ENCODE measurements around the gene B3GNT7.
A peak's percentile ranks its signal among the peaks of the same experiment; 100 is the strongest.
"Not testable (repeated sequence)": the region's sequence is repeated elsewhere in the genome, so short reads cannot be mapped to it uniquely, and the experiment has no call there.

Gene B3GNT7

GRCh38 chr2:231405601-231406367 lies 10.3 kb downstream of the B3GNT7 start:
- not testable (repeated sequence) for H3K27me3 ChIP-seq (ENCODE audit: insufficient read depth, low read length); H3K79me2 ChIP-seq (ENCODE audit: insufficient read depth, low read length); H3K4me1 ChIP-seq (ENCODE audit: insufficient read depth, low read length, severe bottlenecking); H4K20me1 ChIP-seq (ENCODE audit: insufficient read depth, low read length); H3K9me2 ChIP-seq (ENCODE audit: low read depth, low read length); H3K9me3 ChIP-seq (ENCODE audit: low read length); H3F3A ChIP-seq (ENCODE audit: insufficient read depth, low read length); H3K9ac ChIP-seq (ENCODE audit: low read length); H3K4me3 ChIP-seq (ENCODE audit: low read depth, low read length, poor library complexity, severe bottlenecking); H3K36me3 ChIP-seq (ENCODE audit: insufficient read depth, low read length); H2AFZ ChIP-seq (ENCODE audit: low read length); H3K4me2 ChIP-seq (ENCODE audit: low read length); H3K27ac ChIP-seq (ENCODE audit: low read depth, low read length, poor library complexity, severe bottlenecking)
- TF ChIP-seq, protein P1, sequence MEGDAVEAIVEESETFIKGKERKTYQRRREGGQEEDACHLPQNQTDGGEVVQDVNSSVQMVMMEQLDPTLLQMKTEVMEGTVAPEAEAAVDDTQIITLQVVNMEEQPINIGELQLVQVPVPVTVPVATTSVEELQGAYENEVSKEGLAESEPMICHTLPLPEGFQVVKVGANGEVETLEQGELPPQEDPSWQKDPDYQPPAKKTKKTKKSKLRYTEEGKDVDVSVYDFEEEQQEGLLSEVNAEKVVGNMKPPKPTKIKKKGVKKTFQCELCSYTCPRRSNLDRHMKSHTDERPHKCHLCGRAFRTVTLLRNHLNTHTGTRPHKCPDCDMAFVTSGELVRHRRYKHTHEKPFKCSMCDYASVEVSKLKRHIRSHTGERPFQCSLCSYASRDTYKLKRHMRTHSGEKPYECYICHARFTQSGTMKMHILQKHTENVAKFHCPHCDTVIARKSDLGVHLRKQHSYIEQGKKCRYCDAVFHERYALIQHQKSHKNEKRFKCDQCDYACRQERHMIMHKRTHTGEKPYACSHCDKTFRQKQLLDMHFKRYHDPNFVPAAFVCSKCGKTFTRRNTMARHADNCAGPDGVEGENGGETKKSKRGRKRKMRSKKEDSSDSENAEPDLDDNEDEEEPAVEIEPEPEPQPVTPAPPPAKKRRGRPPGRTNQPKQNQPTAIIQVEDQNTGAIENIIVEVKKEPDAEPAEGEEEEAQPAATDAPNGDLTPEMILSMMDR (IDR thresholded peaks at IDR 0.05; ENCODE audit: low read length), result peak; percentile 34; the same call in 1 of the 2 replicates

GRCh38 chr2:231407686-231408085 lies 12.2 kb downstream of the B3GNT7 start:
- Histone ChIP-seq H3K4me1 (ENCODE audit: insufficient read depth, low read length, severe bottlenecking) (peaks cover 12% of the 10 kb centered on the region), H3K36me3 (ENCODE audit: insufficient read depth, low read length) (peaks cover 13% of the 10 kb centered on the region; the same call in 1 of the 2 replicates), H3K9me3 (ENCODE audit: low read length) (peaks cover 15% of the 10 kb centered on the region)
- not testable (repeated sequence) for H3K27ac ChIP-seq (ENCODE audit: low read depth, low read length, poor library complexity, severe bottlenecking); H3K27me3 ChIP-seq (ENCODE audit: insufficient read depth, low read length); H3K4me3 ChIP-seq (ENCODE audit: low read depth, low read length, poor library complexity, severe bottlenecking); H3K79me2 ChIP-seq (ENCODE audit: insufficient read depth, low read length); H2AFZ ChIP-seq (ENCODE audit: low read length); H3F3A ChIP-seq (ENCODE audit: insufficient read depth, low read length); H3K9me2 ChIP-seq (ENCODE audit: low read depth, low read length); H3K4me2 ChIP-seq (ENCODE audit: low read length); H3K9ac ChIP-seq (ENCODE audit: low read length); H4K20me1 ChIP-seq (ENCODE audit: insufficient read depth, low read length)

- not testable (repeated sequence) for H4K20me1 ChIP-seq (ENCODE audit: insufficient read depth, low read length); H3K27me3 ChIP-seq (ENCODE audit: insufficient read depth, low read length); H2AFZ ChIP-seq (ENCODE audit: low read length); H3F3A ChIP-seq (ENCODE audit: insufficient read depth, low read length); H3K79me2 ChIP-seq (ENCODE audit: insufficient read depth, low read length); H3K4me3 ChIP-seq (ENCODE audit: low read depth, low read length, poor library complexity, severe bottlenecking); H3K27ac ChIP-seq (ENCODE audit: low read depth, low read length, poor library complexity, severe bottlenecking); H3K9ac ChIP-seq (ENCODE audit: low read length); H3K9me2 ChIP-seq (ENCODE audit: low read depth, low read length); H3K4me2 ChIP-seq (ENCODE audit: low read length)
- Histone ChIP-seq H3K36me3 (ENCODE audit: insufficient read depth, low read length) (peaks cover 13% of the 10 kb centered on the region; the same call in 1 of the 2 replicates), H3K9me3 (ENCODE audit: low read length) (peaks cover 15% of the 10 kb centered on the region), H3K4me1 (ENCODE audit: insufficient read depth, low read length, severe bottlenecking) (peaks cover 12% of the 10 kb centered on the region)
Measured at GRCh38 chr2:231408304-231408703, 12.8 kb downstream of the B3GNT7 start.

GRCh38 chr2:231409776-231410175 lies 14.3 kb downstream of the B3GNT7 start:
- no peak overlapping the region for H3K9ac ChIP-seq (ENCODE audit: low read length)
- no peak overlapping the region for H3K27ac ChIP-seq (ENCODE audit: low read depth, low read length, poor library complexity, severe bottlenecking)
- H3K9me3 ChIP-seq (ENCODE audit: low read length), result peaks cover 15% of the 10 kb centered on the region
- H2AFZ ChIP-seq (ENCODE audit: low read length), result no peak overlapping the region
- H3K27me3 ChIP-seq (ENCODE audit: insufficient read depth, low read length), result no peaks in the 10 kb centered on the region; the same call in 1 of the 2 replicates
- no peaks in the 10 kb centered on the region for H3F3A ChIP-seq (ENCODE audit: insufficient read depth, low read length)
- H4K20me1 ChIP-seq (ENCODE audit: insufficient read depth, low read length), result no peaks in the 10 kb centered on the region
- H3K9me2 ChIP-seq (ENCODE audit: low read depth, low read length), result no peaks in the 10 kb centered on the region
- peaks cover 13% of the 10 kb centered on the region; the same call in 1 of the 2 replicates for H3K36me3 ChIP-seq (ENCODE audit: insufficient read depth, low read length)
- no peak overlapping the region for H3K4me3 ChIP-seq (ENCODE audit: low read depth, low read length, poor library complexity, severe bottlenecking)
- no peak for TF ChIP-seq EZH2 (IDR thresholded peaks at IDR 0.05; ENCODE audit: borderline replicate concordance, low read length)
- H3K4me1 ChIP-seq (ENCODE audit: insufficient read depth, low read length, severe bottlenecking), result peaks cover 7% of the 10 kb centered on the region
- no peaks in the 10 kb centered on the region for H3K79me2 ChIP-seq (ENCODE audit: insufficient read depth, low read length)
- H3K4me2 ChIP-seq (ENCODE audit: low read length), result no peak overlapping the region
